Uterus (tissue), 4 donors: Measurements from ENCODE around the gene SELENOI. TPM values are rescaled to one million over a fixed set of nuclear protein-coding genes. Genes with fewer than 3 reads are reported as not detected.

Experiments
- DNase-seq, 2 donors: peaks; one replicate each; pipeline ENCODE4 v3.0.0-alpha.2; 2019 to 2020
- H3K27ac ChIP-seq, 2 donors: fragments of 200-600 bp; sonication (generic); 1 replicate in 1 of 2; 2 replicates in 1 of 2; pipeline ENCODE4 v1.5.1; 2016 to 2018
- H3K27me3 ChIP-seq, 2 donors: fragments of 200-600 bp; sonication (generic); one replicate each; pipeline ENCODE4 v1.5.1; 2018 to 2019; ENCODE audit warnings: control low read depth in 1 of 2
- H3K36me3 ChIP-seq, 2 donors: fragments of 200-600 bp; sonication (generic); one replicate each; pipeline ENCODE4 v1.5.1; 2019; ENCODE audit warnings: control low read depth in 1 of 2
- H3K4me1 ChIP-seq, 2 donors: fragments of 200-600 bp; sonication (generic); one replicate each; pipeline ENCODE4 v1.5.1; 2018 to 2019; ENCODE audit warnings: control low read depth in 1 of 2
- H3K4me3 ChIP-seq, 2 donors: fragments of 200-600 bp; sonication (generic); 1 replicate in 1 of 2; 2 replicates in 1 of 2; pipeline ENCODE4 v1.5.1; 2018 to 2019; ENCODE audit warnings: mild to moderate bottlenecking in 1 of 2
- H3K9me3 ChIP-seq, 2 donors: fragments of 200-600 bp; sonication (generic); one replicate each; pipeline ENCODE4 v1.5.1; 2019; ENCODE audit warnings: control low read depth in 1 of 2
- POLR2A ChIP-seq, 2 donors: fragments of 450-650 bp; IDR thresholded peaks; one replicate each; pipeline ENCODE4 v1.6.1; 2016; ENCODE audit warnings: antibody characterized with exemption in 2 of 2, mild to moderate bottlenecking in 1 of 2, moderate library complexity in 1 of 2
- intact Hi-C: fragments of 100-400 bp; cut with DNase I; formaldehyde crosslinking; loops from one replicate; pipeline ENCODE4 v1.15.1; 2023; ENCODE audit warnings: low total_unique reads
- total RNA-seq, 4 donors: library from RNA; depleted of rRNA in 3 of 4; stranded (reverse); fragments of >200 nt in 3 of 4; gene quantifications; one replicate each; pipeline versions ENCODE4 v1.1.0 to v1.2.4, GENCODE V29; 2014 to 2023
- TF ChIP-seq, protein P1 (sequence below), 4 experiments: fragments of 200-600 bp in 2 of 4; fragments of 450-650 bp in 2 of 4; sonication (generic) in 2 of 4; IDR thresholded peaks; one replicate each; pipeline ENCODE4 v1.5.1; 2016 to 2019; ENCODE audit warnings: antibody characterized with exemption in 4 of 4, mild to moderate bottlenecking in 2 of 4, moderate library complexity in 1 of 4
- donor health status: DM: yes; HTN: yes; CAD: no.

Gene SELENOI
- total RNA-seq, 4 donors from 2014 or later = 2.8 to 27.9 (median 13.1) TPM

- no peak overlapping the region for H3K27ac ChIP-seq
- H3K4me1 ChIP-seq = no peaks in the 10 kb centered on the region
- TF ChIP-seq, protein P1, sequence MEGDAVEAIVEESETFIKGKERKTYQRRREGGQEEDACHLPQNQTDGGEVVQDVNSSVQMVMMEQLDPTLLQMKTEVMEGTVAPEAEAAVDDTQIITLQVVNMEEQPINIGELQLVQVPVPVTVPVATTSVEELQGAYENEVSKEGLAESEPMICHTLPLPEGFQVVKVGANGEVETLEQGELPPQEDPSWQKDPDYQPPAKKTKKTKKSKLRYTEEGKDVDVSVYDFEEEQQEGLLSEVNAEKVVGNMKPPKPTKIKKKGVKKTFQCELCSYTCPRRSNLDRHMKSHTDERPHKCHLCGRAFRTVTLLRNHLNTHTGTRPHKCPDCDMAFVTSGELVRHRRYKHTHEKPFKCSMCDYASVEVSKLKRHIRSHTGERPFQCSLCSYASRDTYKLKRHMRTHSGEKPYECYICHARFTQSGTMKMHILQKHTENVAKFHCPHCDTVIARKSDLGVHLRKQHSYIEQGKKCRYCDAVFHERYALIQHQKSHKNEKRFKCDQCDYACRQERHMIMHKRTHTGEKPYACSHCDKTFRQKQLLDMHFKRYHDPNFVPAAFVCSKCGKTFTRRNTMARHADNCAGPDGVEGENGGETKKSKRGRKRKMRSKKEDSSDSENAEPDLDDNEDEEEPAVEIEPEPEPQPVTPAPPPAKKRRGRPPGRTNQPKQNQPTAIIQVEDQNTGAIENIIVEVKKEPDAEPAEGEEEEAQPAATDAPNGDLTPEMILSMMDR (IDR thresholded peaks at IDR 0.05) = no peak
- TF ChIP-seq POLR2A (IDR thresholded peaks at IDR 0.05) = no peak
- H3K9me3 ChIP-seq = no peaks in the 10 kb centered on the region
- no peak overlapping the region for H3K4me3 ChIP-seq
- intact Hi-C loops = no loop called here
- no peak for DNase-seq
- no peaks in the 10 kb centered on the region for H3K36me3 ChIP-seq
- no peaks in the 10 kb centered on the region for H3K27me3 ChIP-seq
Measured at GRCh38 chr2:26333293-26333692, 12.7 kb upstream of the SELENOI start.

- intact Hi-C loops = no loop called here
- Histone ChIP-seq H3K36me3 (no peaks in the 10 kb centered on the region), H3K27ac (no peak overlapping the region), H3K4me3 (no peak overlapping the region), H3K9me3 (no peaks in the 10 kb centered on the region), H3K27me3 (no peaks in the 10 kb centered on the region), H3K4me1 (no peaks in the 10 kb centered on the region)
- DNase-seq = no peak
- TF ChIP-seq, protein P1 (IDR thresholded peaks at IDR 0.05) = no peak
- no peak for TF ChIP-seq POLR2A (IDR thresholded peaks at IDR 0.05)
Measured at GRCh38 chr2:26335231-26335630, 10.7 kb upstream of the SELENOI start.

DNA sequence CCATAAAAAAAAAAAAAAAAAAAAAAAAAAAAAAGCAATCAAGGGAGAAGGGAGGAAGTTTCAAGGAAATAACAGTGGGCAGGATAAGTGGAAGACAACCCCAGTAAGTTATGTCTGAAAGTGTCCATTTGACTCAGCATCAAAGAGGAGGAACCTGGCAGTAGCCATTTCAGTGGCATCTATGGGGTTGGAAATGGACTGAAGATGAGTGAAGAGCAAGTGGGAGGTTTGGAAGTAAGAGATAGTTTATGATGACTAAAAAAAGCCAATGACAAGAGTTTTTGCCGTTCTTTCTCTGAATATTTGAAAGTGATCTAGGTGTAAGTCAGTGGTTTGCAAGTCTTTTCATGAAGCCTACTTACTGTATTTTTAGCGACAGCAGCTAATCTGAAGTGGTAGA lies 9.2 kb upstream of the SELENOI start:
- H3K27ac ChIP-seq = no peak overlapping the region
- no peak for TF ChIP-seq POLR2A (IDR thresholded peaks at IDR 0.05)
- TF ChIP-seq, protein P1 (IDR thresholded peaks at IDR 0.05) = no peak
- no peaks in the 10 kb centered on the region for H3K4me1 ChIP-seq
- DNase-seq = no peak
- intact Hi-C loops = no loop called here
- no peaks in the 10 kb centered on the region for H3K36me3 ChIP-seq
- H3K9me3 ChIP-seq = no peaks in the 10 kb centered on the region
- H3K27me3 ChIP-seq = no peaks in the 10 kb centered on the region
- H3K4me3 ChIP-seq = no peak overlapping the region

- Histone ChIP-seq H3K27me3 (no peaks in the 10 kb centered on the region), H3K9me3 (no peaks in the 10 kb centered on the region), H3K4me3 (no peak overlapping the region), H3K27ac (no peak overlapping the region), H3K36me3 (no peaks in the 10 kb centered on the region), H3K4me1 (no peaks in the 10 kb centered on the region)
- no peak for TF ChIP-seq POLR2A (IDR thresholded peaks at IDR 0.05)
- TF ChIP-seq, protein P1 (IDR thresholded peaks at IDR 0.05) = no peak
- intact Hi-C loops = no loop called here
- DNase-seq = no peak
Measured at GRCh38 chr2:26337298-26337697, 8.6 kb upstream of the SELENOI start.

GRCh38 chr2:26340831-26341230 lies 5.1 kb upstream of the SELENOI start:
- no peaks in the 10 kb centered on the region for H3K36me3 ChIP-seq
- intact Hi-C loops = no loop called here
- no peak for DNase-seq
- TF ChIP-seq, protein P1 (IDR thresholded peaks at IDR 0.05) = no peak
- TF ChIP-seq POLR2A (IDR thresholded peaks at IDR 0.05) = no peak
- H3K4me1 ChIP-seq = peaks cover 0 to 3% of the 10 kb centered on the region in 2 donors
- H3K27ac ChIP-seq = no peak overlapping the region
- no peaks in the 10 kb centered on the region for H3K27me3 ChIP-seq
- H3K4me3 ChIP-seq = no peak overlapping the region
- H3K9me3 ChIP-seq = no peaks in the 10 kb centered on the region
